ENCODE measurements around the gene DGKG. TPM values are rescaled to one million over a fixed set of nuclear protein-coding genes. Genes with fewer than 3 reads are reported as not detected.

The DGKG gene
- total and polyA plus RNA-seq, 2 of the 8 experiments (the other 6 are each of a cell fraction or from before 2014, with no cell fraction given): 0.30 to 0.48 TPM

DNA sequence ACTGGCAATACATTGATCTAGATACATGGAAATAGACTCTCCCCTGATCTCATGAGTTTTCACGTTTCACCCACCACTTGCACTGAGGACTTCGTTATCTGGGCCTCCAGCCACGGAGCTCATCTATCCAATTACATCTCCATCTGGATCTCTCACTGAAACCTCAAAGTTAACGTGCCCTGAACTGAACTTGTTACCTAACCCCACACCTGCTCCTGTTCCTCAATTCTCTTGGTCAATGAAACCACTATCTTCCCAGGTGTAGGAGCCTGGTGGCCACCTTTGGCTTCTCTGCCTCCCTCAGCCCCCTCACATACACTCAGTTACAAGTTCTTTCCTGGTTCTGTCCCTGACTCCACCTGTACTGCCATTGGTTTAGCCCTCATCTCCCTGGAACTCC is 9.7 kb downstream of the DGKG start (continued):
- TF ChIP-seq, protein P1, sequence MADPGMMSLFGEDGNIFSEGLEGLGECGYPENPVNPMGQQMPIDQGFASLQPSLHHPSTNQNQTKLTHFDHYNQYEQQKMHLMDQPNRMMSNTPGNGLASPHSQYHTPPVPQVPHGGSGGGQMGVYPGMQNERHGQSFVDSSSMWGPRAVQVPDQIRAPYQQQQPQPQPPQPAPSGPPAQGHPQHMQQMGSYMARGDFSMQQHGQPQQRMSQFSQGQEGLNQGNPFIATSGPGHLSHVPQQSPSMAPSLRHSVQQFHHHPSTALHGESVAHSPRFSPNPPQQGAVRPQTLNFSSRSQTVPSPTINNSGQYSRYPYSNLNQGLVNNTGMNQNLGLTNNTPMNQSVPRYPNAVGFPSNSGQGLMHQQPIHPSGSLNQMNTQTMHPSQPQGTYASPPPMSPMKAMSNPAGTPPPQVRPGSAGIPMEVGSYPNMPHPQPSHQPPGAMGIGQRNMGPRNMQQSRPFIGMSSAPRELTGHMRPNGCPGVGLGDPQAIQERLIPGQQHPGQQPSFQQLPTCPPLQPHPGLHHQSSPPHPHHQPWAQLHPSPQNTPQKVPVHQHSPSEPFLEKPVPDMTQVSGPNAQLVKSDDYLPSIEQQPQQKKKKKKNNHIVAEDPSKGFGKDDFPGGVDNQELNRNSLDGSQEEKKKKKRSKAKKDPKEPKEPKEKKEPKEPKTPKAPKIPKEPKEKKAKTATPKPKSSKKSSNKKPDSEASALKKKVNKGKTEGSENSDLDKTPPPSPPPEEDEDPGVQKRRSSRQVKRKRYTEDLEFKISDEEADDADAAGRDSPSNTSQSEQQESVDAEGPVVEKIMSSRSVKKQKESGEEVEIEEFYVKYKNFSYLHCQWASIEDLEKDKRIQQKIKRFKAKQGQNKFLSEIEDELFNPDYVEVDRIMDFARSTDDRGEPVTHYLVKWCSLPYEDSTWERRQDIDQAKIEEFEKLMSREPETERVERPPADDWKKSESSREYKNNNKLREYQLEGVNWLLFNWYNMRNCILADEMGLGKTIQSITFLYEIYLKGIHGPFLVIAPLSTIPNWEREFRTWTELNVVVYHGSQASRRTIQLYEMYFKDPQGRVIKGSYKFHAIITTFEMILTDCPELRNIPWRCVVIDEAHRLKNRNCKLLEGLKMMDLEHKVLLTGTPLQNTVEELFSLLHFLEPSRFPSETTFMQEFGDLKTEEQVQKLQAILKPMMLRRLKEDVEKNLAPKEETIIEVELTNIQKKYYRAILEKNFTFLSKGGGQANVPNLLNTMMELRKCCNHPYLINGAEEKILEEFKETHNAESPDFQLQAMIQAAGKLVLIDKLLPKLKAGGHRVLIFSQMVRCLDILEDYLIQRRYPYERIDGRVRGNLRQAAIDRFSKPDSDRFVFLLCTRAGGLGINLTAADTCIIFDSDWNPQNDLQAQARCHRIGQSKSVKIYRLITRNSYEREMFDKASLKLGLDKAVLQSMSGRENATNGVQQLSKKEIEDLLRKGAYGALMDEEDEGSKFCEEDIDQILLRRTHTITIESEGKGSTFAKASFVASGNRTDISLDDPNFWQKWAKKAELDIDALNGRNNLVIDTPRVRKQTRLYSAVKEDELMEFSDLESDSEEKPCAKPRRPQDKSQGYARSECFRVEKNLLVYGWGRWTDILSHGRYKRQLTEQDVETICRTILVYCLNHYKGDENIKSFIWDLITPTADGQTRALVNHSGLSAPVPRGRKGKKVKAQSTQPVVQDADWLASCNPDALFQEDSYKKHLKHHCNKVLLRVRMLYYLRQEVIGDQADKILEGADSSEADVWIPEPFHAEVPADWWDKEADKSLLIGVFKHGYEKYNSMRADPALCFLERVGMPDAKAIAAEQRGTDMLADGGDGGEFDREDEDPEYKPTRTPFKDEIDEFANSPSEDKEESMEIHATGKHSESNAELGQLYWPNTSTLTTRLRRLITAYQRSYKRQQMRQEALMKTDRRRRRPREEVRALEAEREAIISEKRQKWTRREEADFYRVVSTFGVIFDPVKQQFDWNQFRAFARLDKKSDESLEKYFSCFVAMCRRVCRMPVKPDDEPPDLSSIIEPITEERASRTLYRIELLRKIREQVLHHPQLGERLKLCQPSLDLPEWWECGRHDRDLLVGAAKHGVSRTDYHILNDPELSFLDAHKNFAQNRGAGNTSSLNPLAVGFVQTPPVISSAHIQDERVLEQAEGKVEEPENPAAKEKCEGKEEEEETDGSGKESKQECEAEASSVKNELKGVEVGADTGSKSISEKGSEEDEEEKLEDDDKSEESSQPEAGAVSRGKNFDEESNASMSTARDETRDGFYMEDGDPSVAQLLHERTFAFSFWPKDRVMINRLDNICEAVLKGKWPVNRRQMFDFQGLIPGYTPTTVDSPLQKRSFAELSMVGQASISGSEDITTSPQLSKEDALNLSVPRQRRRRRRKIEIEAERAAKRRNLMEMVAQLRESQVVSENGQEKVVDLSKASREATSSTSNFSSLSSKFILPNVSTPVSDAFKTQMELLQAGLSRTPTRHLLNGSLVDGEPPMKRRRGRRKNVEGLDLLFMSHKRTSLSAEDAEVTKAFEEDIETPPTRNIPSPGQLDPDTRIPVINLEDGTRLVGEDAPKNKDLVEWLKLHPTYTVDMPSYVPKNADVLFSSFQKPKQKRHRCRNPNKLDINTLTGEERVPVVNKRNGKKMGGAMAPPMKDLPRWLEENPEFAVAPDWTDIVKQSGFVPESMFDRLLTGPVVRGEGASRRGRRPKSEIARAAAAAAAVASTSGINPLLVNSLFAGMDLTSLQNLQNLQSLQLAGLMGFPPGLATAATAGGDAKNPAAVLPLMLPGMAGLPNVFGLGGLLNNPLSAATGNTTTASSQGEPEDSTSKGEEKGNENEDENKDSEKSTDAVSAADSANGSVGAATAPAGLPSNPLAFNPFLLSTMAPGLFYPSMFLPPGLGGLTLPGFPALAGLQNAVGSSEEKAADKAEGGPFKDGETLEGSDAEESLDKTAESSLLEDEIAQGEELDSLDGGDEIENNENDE (IDR thresholded peaks at IDR 0.05; ENCODE audit: insufficient replicate concordance, low read length): no peak
- no peak for TF ChIP-seq RNF2 (IDR thresholded peaks at IDR 0.05; ENCODE audit: borderline replicate concordance, low read depth, low read length, missing control alignments, poor library complexity, severe bottlenecking)
- TF ChIP-seq BCL11A (IDR thresholded peaks at IDR 0.05; ENCODE audit: low read depth in 2 of 2, low read length in 2 of 2): no peak
- TF ChIP-seq SRF (IDR thresholded peaks at IDR 0.05; ENCODE audit: low read depth, low read length): no peak
- TF ChIP-seq ATF3 (IDR thresholded peaks at IDR 0.05; ENCODE audit: insufficient read depth, low read depth, low read length): no peak
- TF ChIP-seq SIRT6 (IDR thresholded peaks at IDR 0.05; ENCODE audit: low read length): no peak
- no peak for TF ChIP-seq NRF1 (IDR thresholded peaks at IDR 0.05; ENCODE audit: low read depth, low read length)
- no peak for TF ChIP-seq SUZ12 (IDR thresholded peaks at IDR 0.05; ENCODE audit: low read length)
- no peak for TF ChIP-seq SIX5 (IDR thresholded peaks at IDR 0.05; ENCODE audit: low read depth, low read length)
- TF ChIP-seq ZNF274 (IDR thresholded peaks at IDR 0.05; ENCODE audit: borderline replicate concordance, extremely low read depth, low read length): no peak
- no peak for TF ChIP-seq RAD21 (IDR thresholded peaks at IDR 0.05 in 1 of 2, conservative IDR thresholded peaks at IDR 0.05 in 1 of 2; ENCODE audit: low read depth in 2 of 2, low read length in 2 of 2)
